Keratinocyte (primary cell): ENCODE measurements around the gene CDKAL1. TPM values are rescaled to one million over a fixed set of nuclear protein-coding genes. Genes with fewer than 3 reads are reported as not detected.

Experiments
- DNase-seq: peaks from one replicate; pipeline ENCODE4 v3.0.0-alpha.2; 2011; ENCODE audit warnings: low read depth, missing footprints, low spot score
- FAIRE-seq: peaks from 2 replicates; lab custom pipeline; 2011; peaks lifted over from hg19 to GRCh38; lab: Jason Lieb, UNC
- H2AFZ ChIP-seq: 2 replicates; pipeline ENCODE4 v1.6.0; 2012; ENCODE audit warnings: low read length, control low read depth, inconsistent platforms; ENCODE audit not compliant: control insufficient read depth
- H3K27ac ChIP-seq: 2 replicates; pipeline ENCODE4 v1.5.1; 2011; ENCODE audit warnings: low read length; ENCODE audit not compliant: control insufficient read depth, insufficient read depth
- H3K27me3 ChIP-seq: 3 replicates; pipeline ENCODE4 v1.6.0; 2011; ENCODE audit warnings: low read length; ENCODE audit not compliant: control insufficient read depth, insufficient read depth; ENCODE audit errors: extremely low read depth
- H3K36me3 ChIP-seq, 2 experiments: 2 replicates in 1 of 2; 3 replicates in 1 of 2; pipeline ENCODE4 v1.5.1; 2011; ENCODE audit warnings: low read length in 2 of 2, mild to moderate bottlenecking in 1 of 2; ENCODE audit not compliant: control insufficient read depth in 2 of 2, insufficient read depth in 2 of 2; ENCODE audit errors: extremely low read depth in 1 of 2
- H3K4me1 ChIP-seq: 3 replicates; pipeline ENCODE4 v1.5.1; 2011; ENCODE audit warnings: low read length; ENCODE audit not compliant: control insufficient read depth, insufficient read depth; ENCODE audit errors: extremely low read depth
- H3K4me2 ChIP-seq: 3 replicates; pipeline ENCODE4 v1.6.0; 2011; ENCODE audit warnings: low read depth, low read length; ENCODE audit not compliant: control insufficient read depth, insufficient read depth; ENCODE audit errors: extremely low read depth
- H3K4me3 ChIP-seq, 3 experiments: fragments of 200-600 bp in 1 of 3; sonication (generic) in 1 of 3; 2 replicates in 2 of 3; 3 replicates in 1 of 3; pipeline ENCODE4 v1.5.1; 2011 to 2016; ENCODE audit warnings: low read length in 3 of 3, mild to moderate bottlenecking in 3 of 3, control low read depth in 2 of 3, inconsistent platforms in 1 of 3, low read depth in 1 of 3, mixed read lengths in 1 of 3, mixed run types in 1 of 3, moderate library complexity in 1 of 3; ENCODE audit not compliant: control insufficient read depth in 2 of 3, insufficient read depth in 2 of 3; ENCODE audit errors: extremely low read depth in 1 of 3
- H3K79me2 ChIP-seq: 2 replicates; pipeline ENCODE4 v1.6.0; 2012; ENCODE audit warnings: low read length; ENCODE audit not compliant: control insufficient read depth, insufficient read depth
- H3K9ac ChIP-seq: 3 replicates; pipeline ENCODE4 v1.6.0; 2011; ENCODE audit warnings: low read length; ENCODE audit not compliant: control insufficient read depth, insufficient read depth; ENCODE audit errors: extremely low read depth
- H3K9me1 ChIP-seq: 3 replicates; pipeline ENCODE4 v1.6.0; 2011; ENCODE audit warnings: low read length; ENCODE audit not compliant: control insufficient read depth, insufficient read depth; ENCODE audit errors: extremely low read depth
- H3K9me3 ChIP-seq: 2 replicates; pipeline ENCODE4 v1.5.1; 2012; ENCODE audit warnings: low read depth, low read length; ENCODE audit not compliant: control insufficient read depth
- H4K20me1 ChIP-seq: 3 replicates; pipeline ENCODE4 v1.6.0; 2011; ENCODE audit warnings: low read length; ENCODE audit not compliant: control insufficient read depth, insufficient read depth; ENCODE audit errors: extremely low read depth
- CTCF ChIP-seq, 3 experiments: IDR thresholded peaks in 1 of 3; conservative IDR thresholded peaks in 1 of 3; optimal IDR thresholded peaks in 1 of 3; 2 replicates in 2 of 3; 3 replicates in 1 of 3; pipeline versions ENCODE3 to v1.5.1; 2011; ENCODE audit warnings: low read length in 3 of 3, mild to moderate bottlenecking in 3 of 3, moderate library complexity in 2 of 3, control low read depth in 1 of 3, inconsistent platforms in 1 of 3; ENCODE audit not compliant: insufficient read depth in 2 of 3; ENCODE audit errors: extremely low read depth in 1 of 3
- EZH2 ChIP-seq: IDR thresholded peaks from one replicate; pipeline ENCODE4 v1.6.1; 2012; ENCODE audit warnings: inconsistent platforms, mild to moderate bottlenecking, low read length, moderate library complexity
- dilution Hi-C: fragments of 300-500 bp; cut with MboI; formaldehyde crosslinking; loops from one replicate; pipeline ENCODE4 v1.7.0; 2020; ENCODE audit warnings: low sequenced_read_pairs; ENCODE audit not compliant: extremely low pct_ligation_motif_present
- polyA plus RNA-seq, 5 experiments: library from polyadenylated mRNA; depleted of rRNA in 3 of 5; stranded (reverse) in 3 of 5; stranded (forward) in 1 of 5; unstranded in 1 of 5; fragments of >200 nt; gene quantifications; 1 replicate in 1 of 5; 2 replicates in 3 of 5; 3 replicates in 1 of 5; pipeline versions ENCODE4 v1.2.1 to v1.2.3, GENCODE V29; 2011 to 2012; ENCODE audit warnings: missing spikeins in 2 of 5, low read depth in 1 of 5, low replicate concordance in 1 of 5

CDKAL1 gene
- polyA plus RNA-seq, 1 donor (not counting 4 experiments of a cell fraction or from before 2014, with no cell fraction given): 5.6 TPM

DNA sequence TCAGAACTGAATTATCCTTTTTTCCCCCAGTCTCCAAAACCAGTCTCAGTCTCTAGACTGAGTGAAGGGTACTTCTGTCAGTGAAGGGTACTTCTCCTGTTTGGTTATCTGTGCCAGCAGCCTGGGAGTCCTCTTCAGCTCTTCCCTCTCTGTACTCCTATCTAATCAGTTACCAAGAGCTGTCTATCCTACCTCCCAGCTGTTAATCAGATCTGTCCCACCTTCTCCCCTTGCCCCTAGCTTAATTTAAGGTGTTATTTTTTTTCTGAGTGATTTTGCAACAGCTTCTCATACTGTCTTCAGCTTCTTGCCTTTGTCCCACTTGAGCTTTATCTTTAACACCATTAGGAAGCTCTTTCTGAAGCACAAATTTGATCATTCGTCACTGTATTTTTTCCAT, 567.4 kb downstream of the CDKAL1 start:
- H3K9me1 ChIP-seq: no peaks in the 10 kb centered on the region
- no peaks in the 10 kb centered on the region for H3K36me3 ChIP-seq
- DNase-seq (no peak), FAIRE-seq (no peak)
- no peak overlapping the region for H3K4me2 ChIP-seq
- no peaks in the 10 kb centered on the region for H3K79me2 ChIP-seq
- dilution Hi-C loops: no loop called here
- no peak overlapping the region for H3K27ac ChIP-seq
- H3K27me3 ChIP-seq: no peaks in the 10 kb centered on the region
- H3K9ac ChIP-seq: no peak overlapping the region
- TF ChIP-seq EZH2: no peak
- no peak for TF ChIP-seq CTCF (optimal IDR thresholded peaks at IDR 0.05 in 1 of 3, IDR thresholded peaks at IDR 0.05 in 1 of 3, conservative IDR thresholded peaks at IDR 0.05 in 1 of 3; ENCODE audit: extremely low read depth in 1 of 3, insufficient read depth in 2 of 3, low read length in 3 of 3)
- H2AFZ ChIP-seq: no peak overlapping the region
- H3K9me3 ChIP-seq: no peaks in the 10 kb centered on the region
- no peaks in the 10 kb centered on the region for H4K20me1 ChIP-seq
- H3K4me1 ChIP-seq: peaks cover 2% of the 10 kb centered on the region
- no peak overlapping the region for H3K4me3 ChIP-seq

GRCh38 chr6:21102201-21102600, 567.9 kb downstream of the CDKAL1 start:
- H3K9me1 ChIP-seq: no peaks in the 10 kb centered on the region
- peaks cover 2% of the 10 kb centered on the region for H3K4me1 ChIP-seq
- no peaks in the 10 kb centered on the region for H3K27me3 ChIP-seq
- H3K9me3 ChIP-seq: no peaks in the 10 kb centered on the region
- no peak overlapping the region for H3K27ac ChIP-seq
- DNase-seq (no peak), FAIRE-seq (no peak)
- no peak overlapping the region for H3K4me3 ChIP-seq
- dilution Hi-C loops: no loop called here
- no peaks in the 10 kb centered on the region for H4K20me1 ChIP-seq
- no peaks in the 10 kb centered on the region for H3K79me2 ChIP-seq
- H3K4me2 ChIP-seq: no peak overlapping the region
- TF ChIP-seq CTCF (optimal IDR thresholded peaks at IDR 0.05 in 1 of 3, IDR thresholded peaks at IDR 0.05 in 1 of 3, conservative IDR thresholded peaks at IDR 0.05 in 1 of 3; ENCODE audit: extremely low read depth in 1 of 3, insufficient read depth in 2 of 3, low read length in 3 of 3) (no peak), EZH2 (no peak)
- H3K36me3 ChIP-seq: no peaks in the 10 kb centered on the region
- H3K9ac ChIP-seq: no peak overlapping the region
- no peak overlapping the region for H2AFZ ChIP-seq
